SW 1271 (cell line): ENCODE data around the gene ENTREP3.
"Not testable (repeated sequence)": the region's sequence is repeated elsewhere in the genome, so short reads cannot be mapped to it uniquely, and the experiment has no call there.

Experiments
- DNase-seq, 2 experiments: peaks; one replicate each; lab custom pipeline; 2025; lab: John Stamatoyannopoulos, UW

Gene ENTREP3, protein sequence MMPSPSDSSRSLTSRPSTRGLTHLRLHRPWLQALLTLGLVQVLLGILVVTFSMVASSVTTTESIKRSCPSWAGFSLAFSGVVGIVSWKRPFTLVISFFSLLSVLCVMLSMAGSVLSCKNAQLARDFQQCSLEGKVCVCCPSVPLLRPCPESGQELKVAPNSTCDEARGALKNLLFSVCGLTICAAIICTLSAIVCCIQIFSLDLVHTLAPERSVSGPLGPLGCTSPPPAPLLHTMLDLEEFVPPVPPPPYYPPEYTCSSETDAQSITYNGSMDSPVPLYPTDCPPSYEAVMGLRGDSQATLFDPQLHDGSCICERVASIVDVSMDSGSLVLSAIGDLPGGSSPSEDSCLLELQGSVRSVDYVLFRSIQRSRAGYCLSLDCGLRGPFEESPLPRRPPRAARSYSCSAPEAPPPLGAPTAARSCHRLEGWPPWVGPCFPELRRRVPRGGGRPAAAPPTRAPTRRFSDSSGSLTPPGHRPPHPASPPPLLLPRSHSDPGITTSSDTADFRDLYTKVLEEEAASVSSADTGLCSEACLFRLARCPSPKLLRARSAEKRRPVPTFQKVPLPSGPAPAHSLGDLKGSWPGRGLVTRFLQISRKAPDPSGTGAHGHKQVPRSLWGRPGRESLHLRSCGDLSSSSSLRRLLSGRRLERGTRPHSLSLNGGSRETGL

DNA sequence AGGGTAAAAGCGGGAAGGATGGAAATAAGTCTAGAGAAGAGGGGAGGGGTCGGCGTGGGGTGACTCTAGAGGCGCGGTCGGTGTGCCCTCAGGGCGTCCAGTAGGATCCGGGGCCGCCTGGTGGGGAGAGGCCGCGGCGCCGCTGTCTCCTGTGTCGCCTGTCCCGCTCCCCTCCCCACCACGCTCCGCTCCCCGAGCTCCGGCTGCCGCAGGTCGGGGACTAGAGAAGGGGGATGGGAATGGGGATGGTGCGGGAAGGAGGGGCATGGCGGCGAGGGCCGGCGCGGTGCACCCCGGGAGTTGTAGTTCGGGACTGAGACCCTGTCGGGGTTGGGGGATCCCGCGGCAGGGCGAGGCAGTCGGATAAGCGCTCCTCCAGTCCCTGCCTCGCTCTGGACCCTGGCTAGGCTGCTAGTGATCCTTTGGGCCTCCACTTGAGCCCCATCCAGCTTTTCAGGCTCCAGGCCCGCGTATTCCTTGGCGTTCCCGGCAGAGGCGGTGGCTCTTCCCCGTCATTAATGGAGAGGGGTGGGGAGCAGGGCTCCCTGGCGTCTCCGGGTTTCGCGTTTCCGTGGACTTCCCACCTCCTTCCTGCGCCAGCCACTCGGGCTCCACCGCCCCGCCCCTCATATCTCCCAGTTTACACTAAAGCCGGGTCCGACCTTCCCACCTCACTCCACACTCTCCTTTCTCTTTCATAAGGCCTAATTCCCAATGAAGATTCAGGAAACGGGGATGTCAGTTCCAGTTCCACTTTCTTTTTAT, at the start of gene ENTREP3:
Gene ENTREP3, minus strand, starts transcription at position 241 of the 765 bp plus-strand sequence. CDS start 606 bp downstream, outside the sequence.
- peak; percentile 34 to 35 for DNase-seq

DNA sequence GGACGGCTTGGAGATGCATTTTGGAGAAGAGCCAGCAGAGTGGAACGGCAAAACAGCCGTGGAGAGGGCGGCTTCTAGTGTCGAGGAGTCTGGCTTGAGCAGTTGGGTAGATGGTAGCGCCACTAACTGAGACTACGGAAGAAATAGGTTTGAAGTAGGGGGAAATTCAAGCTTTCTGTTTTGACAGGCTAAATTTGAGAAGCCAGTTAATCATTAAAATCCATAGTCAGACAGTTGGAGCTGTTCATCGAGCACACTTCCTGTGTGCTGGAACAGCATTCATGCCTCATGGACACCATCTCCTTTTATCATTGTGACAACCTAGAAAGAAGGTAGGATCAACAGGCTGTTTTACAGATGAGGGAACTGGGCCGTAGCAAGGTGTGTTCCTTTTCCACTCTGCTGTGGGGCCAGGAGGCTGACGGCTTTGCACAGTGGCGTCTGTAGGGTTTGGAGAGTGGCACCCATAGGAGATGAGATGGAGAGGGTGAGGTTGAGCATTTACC, 49.3 kb upstream of the ENTREP3 start:
- no peak for DNase-seq

DNA sequence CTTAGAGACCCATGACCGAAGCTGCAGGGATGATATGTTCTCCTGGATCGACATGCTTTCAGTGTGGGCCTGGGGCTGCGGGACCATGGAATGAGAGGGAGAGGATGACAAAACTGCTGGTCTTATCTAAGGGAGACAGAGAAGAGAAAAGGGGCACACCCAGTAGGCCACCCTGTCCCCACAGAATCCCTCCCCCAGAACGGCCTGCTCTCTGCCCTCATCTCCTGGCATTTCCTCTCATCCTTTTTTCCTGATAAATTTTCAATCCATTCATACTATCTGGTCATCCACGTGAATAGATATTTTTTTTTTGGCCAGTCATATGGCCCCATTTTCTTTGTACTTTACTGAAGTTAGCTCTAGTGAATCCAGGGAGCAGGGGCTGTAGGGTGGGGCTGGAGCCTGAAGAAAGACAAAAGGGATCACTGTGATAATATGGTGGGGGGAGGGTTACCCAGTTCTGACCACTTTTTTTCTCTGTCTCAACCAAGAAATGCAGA, 46.1 kb upstream of the ENTREP3 start, which contains the start of gene PKLR:
Gene PKLR, minus strand, starts transcription at position 97 of the 500 bp plus-strand sequence. Its CDS starts 43 bp downstream, at position 54.
- DNase-seq, result no peak

DNA sequence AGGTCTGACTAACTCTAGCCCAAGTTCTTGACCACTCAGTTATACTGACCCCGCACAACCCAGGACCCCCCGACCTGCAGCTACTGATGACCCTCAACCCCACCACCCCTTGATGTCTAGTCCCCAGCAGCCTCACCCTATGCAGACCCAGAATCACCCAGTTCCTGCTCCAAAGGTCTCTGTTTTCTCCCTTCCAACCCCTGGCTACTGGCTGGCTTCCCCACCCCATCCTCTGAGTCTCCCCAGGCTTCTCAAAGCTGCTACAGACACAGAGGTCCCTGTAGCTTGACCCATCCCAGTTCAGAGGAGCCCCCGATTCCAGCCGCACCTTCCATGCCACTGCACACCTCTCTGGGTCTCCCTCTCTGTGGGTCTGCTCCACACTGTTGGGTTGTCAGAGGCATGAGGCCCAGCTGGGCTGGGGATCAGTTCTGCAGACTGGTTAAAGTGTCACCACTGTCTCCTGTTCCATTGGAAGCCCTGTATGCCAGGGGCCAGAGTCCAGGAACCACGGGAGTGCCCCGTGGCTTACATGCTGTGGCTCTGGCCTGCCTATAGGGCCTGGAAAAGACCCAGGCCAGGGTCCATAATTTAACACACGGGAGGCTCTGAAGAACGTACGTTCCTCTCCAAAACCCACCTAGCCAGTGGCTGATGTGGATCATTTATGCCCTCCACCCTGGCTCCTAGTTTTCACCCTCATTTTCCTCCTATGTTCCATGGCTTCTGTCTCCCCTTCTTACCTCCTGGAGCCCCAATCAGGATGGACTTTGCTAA, 45.5 kb upstream of the ENTREP3 start:
- DNase-seq, result no peak

DNA sequence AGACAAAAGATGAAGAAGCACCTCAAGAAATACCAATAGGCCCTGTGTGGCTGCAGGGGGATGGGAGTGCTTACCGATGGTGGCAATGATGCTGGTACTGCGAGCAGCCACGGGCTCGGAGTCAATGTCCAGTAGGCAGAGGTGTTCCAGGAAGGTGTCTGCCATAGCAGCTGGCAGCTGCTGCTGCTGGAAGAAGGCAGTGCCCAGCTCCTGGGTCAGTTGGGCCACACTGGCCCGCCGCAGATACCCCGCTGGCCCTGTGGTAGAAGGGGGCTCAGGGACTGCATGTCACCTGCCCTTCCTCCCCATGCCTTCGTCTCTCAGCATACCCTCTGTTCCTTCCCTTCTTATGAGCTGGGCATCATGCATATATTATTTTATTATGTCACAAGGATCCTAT, 44.7 kb upstream of the ENTREP3 start:
- DNase-seq, result no peak

DNA sequence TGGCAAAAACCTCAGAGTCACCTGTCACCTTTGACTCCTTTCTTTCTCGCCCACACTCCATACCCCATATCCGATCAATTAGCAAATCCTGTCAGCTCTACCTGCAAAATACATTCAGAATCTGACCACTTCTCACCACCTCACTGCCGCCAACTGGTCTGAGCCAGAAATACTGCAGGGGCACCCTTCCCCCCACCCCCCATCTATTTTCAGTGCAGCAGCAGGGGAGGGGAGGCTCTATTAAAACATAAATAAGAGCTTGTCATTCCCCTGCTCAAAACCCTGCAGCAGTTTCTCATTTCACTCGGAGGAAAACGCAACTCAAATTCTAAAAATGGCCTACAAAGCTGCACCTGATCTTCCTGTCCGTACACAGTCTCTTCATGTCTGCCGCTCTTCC, 42.1 kb upstream of the ENTREP3 start:
- no peak for DNase-seq

DNA sequence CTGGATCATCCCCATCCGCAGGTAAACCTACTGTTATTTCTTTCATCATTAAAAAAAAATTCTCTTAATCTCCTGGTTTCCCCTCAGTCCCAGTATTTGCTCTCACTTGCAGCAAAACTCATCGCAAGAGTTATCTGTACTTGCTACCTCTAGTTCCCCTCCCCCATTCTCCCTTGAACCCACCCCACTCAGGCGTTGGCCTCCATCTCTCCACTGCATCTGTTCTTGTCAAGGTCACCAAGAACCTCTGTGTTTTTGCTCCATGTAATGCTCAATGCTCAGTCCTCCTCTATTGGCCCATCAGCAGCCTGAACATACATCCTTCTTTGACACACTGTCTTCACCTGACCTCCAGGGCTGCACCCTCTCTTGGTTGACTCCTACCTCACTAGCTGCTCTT, 41.4 kb upstream of the ENTREP3 start:
- no peak for DNase-seq

DNA sequence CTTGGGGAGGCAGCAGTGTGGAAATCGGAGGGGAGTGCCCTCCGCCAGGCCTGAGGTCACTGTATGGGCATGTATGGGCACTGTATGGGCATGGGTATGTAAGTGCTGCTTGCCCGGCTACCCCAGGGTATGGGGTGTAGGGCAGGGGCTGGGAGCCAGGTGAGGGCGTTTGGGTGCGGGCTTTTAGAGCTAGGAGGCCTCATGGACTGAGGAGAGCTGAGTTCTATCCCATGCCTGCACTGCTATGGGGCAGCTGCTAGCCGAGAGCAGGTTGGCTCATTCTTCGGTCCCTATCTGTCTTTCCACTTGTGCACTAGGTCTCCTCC, 40.6 kb upstream of the ENTREP3 start:
- no peak for DNase-seq

DNA sequence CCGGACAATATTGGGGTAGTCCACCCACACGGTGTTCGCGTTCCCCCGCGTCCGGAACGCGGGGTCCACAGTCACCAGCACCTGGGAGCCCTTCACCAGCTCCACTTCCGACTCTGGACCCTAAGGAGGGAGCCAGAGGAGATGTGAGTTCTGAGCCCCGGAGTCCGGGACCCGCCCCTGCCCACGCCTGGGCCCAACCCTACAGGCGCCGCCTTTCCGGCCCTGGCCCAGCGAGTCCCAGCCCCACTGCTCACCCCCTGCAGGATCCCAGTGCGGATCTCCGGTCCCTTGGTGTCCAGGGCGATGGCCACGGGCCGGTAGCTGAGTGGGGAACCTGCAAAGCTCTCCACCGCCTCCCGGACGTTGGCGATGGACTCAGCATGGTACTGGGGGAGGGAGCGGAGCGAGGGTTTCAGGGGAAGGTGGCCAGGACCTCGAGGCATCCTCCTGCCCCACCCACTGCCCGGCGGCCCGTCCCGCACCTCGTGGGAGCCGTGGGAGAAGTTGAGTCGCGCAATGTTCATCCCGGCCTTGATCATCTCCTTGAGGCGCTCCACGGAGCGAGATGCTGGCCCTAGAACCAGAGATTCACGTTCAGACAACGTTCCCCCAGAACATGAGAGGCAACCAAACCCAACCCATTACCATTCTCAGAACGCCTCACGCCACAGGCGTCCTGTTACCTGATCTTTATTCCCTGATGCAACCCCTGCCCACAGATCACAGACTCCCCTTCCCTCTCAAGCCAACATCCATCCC, 40.1 kb upstream of the ENTREP3 start:
- no peak for DNase-seq

DNA sequence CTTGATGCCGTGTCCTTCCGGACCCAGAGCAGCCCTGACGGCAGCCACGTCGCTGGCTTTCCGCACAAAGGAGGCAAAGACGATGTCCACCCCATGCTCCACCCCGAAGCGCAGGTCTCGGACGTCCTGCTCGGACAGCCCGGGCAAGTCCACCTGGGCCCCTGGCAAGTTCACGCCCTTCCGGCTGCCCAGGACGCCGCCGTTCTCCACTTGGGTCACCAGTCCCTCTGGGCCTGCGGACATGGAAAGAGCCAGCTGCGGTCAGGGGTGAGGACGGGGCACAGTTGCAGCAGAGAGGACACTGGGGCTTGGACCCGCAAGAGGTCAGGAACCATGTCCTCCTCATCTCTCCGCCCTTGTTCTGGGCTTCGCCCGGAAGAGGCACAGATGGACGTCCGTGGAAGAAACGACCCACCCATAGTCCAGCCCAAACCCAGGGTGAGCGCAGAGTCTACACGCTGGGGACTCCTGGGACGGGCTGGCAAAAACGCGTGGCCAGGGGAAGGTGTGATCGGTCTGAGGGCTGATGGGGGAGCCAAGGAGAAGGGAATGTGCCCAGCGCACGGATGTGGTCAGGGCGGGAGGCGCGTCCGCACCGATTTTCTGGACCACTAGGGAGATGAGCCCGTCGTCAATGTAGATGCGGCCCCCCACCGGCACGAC, 39.4 kb upstream of the ENTREP3 start:
- DNase-seq, result no peak

DNA sequence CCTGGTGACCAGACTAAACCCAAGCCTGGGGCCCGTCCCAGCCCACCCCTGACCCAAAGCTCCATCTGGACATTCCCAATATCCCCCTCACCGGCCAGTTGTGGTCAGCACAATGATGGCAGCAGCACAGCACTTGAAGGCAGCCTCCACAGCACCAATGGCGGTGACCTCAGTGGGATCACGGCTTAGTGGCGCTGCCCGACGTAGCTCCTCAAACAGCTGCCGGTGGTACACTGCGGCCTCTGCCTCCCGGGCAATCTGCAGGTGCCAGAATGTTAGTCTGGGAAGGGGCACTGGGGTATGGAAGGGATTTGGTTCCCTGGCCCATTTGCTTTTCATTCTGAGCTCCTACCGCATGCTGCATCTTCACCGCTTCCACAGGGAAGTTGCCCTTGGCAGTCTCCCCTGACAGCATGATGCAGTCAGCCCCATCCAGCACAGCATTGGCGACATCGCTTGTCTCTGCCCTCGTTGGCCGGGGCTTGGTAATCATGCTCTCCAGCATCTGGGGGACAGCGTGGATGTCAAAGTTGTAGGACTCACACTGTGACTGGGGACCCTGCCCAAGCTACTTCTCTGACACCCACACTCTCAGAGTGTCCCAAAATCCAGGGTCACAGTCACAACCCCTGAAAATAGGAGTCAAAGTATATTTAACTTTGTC, 37.9 kb upstream of the ENTREP3 start:
- no peak for DNase-seq

DNA sequence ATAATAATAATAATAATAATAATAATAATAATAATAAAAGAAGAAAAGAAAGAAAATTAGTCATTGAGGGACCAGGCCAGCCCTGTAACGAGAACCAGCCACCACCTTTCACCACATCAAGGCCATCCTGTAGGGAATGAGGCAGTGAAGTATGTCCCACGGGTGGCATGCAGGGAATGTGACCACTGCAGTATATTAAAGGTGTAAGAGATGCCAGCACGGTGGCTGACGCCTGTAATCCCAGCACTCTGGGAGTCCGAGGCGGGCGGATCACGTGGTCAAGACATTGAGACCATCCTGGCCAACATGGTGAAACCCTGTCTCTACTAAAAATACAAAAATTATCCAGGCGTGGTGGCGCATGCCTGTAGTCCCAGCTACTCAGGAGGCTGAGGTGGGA, 35.7 kb upstream of the ENTREP3 start:
- DNase-seq, result not testable (repeated sequence)

DNA sequence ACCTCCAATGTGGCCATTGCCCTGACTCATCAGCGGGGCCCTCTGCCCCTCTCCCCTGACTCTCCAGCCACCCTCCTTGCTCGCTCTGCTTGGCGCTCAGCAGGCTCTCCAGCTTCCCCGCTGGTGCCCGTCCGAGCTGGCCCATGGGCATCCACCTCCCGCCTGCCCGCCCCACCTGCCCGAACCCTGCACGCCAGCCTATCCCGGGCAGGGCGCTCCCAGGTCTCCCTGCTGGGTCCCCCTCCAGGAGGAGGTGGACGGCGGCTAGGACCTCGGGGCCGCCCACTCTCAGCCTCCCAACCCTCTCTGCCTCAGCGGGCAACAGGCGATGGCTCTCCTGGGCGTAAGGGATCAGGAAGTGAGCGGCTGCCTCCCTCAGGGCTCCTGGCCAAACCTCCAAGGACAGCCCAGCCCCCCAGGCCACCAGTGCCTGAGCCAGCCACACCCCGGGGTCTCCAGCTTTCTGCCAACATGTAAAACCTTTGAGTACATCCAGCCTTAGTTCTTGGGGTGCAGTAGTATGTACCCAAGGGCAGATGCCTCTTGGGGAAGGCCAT, 32.8 kb upstream of the ENTREP3 start:
- no peak for DNase-seq

DNA sequence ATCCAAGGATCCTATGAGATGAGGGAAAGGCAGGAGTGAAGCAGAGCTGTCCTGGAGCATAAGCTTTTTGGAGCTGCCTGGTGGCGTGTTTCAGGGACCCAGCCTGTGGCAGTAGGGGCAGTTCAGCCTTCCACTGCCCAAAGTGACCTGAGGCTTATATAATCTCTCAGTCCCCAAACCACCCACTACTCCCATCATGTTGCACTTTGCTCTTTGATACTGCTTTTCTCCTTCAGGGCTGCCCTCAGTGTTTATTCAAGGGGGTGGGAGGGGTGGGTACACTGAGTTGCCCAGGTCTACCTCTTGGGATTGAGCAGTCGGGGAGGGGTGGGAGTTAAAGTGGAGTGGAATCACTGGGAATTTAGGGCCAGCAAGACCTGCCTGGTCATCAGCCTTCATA, 31.3 kb upstream of the ENTREP3 start:
- no peak for DNase-seq

DNA sequence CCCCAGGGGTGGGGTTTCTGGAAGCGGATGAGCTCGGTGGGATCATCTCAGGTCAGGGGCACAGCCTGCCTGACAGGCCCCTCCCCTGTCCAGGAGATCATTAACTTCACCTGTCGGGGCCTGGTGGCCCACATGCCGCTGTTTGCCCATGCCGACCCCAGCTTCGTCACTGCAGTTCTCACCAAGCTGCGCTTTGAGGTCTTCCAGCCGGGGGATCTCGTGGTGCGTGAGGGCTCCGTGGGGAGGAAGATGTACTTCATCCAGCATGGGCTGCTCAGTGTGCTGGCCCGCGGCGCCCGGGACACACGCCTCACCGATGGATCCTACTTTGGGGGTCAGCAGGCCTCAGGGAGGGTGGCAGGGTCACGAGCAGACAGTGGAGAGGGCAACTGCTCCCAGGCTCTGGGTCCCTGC, 30.4 kb upstream of the ENTREP3 start:
- DNase-seq, result no peak

DNA sequence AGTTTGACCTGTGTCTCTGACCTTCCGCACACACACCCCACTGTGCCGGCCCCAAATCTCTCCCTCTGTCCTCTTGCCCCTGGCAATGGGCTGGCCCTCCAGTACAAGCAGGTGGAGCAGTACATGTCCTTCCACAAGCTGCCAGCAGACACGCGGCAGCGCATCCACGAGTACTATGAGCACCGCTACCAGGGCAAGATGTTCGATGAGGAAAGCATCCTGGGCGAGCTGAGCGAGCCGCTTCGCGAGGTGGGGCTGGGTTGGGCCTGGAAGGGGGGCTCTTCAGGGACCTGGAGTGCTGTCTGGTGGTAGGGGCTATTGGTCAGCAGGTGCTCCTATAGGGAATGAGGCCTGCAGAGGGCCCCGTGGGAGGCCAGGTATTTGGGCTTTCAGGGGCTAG, 29.8 kb upstream of the ENTREP3 start:
- DNase-seq, result no peak

DNA sequence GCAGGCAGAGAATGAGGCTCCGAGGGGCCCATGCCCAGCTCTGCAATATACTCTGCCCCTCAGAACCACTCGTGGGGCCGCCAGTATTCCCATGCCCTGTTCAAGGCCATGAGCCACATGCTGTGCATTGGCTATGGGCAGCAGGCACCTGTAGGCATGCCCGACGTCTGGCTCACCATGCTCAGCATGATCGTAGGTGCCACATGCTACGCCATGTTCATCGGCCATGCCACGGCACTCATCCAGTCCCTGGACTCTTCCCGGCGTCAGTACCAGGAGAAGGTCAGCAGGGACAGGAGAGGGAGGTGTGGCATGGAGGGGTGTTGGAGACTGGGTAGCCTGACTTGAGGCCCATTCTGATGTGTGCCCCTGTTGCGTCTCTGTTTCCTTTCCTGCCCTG, 29.2 kb upstream of the ENTREP3 start:
- DNase-seq, result no peak

DNA sequence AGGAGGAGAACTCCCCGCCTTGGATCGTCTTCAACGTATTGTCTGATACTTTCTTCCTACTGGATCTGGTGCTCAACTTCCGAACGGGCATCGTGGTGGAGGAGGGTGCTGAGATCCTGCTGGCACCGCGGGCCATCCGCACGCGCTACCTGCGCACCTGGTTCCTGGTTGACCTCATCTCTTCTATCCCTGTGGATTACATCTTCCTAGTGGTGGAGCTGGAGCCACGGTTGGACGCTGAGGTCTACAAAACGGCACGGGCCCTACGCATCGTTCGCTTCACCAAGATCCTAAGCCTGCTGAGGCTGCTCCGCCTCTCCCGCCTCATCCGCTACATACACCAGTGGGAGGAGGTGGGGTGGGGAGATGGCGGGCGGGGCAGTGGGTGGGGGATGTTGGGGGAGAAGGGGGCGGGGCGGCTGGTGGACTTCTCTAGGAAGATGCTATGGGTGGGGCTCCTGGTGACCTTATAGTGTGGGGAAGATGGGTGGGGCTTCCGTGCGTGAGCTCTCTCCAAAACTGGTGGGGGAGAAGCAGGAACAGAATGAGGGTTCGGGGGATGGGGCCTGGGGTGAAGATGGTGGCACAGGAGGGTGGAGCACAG, 27.3 kb upstream of the ENTREP3 start:
- no peak for DNase-seq

DNA sequence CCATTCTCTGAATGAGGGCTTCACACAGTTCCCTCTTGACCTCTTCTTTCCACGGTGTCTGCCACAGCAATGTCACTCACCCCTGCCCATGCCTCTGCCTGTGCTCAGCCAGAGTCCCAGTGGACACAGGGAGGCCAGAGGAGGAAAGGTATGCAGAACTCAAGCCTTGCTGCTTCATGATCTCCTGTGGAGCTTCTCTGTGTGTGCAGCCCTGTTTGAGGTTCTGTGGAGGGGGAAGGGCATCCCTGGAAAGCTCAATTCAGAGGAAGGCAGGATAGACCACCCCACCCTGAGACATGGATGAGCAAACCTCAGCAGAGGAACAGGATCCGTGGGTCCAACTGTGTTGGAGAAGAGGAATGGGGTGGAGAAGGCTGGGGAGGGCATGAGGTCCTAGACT, 24.0 kb upstream of the ENTREP3 start:
- no peak for DNase-seq
